Measurements from ENCODE around the gene DYNC1LI2.

Gene DYNC1LI2

GRCh38 chr16:66735891-66736290, 15.5 kb downstream of the DYNC1LI2 start:
- DNase-seq, result no peak

GRCh38 chr16:66731101-66731500, 20.3 kb downstream of the DYNC1LI2 start:
- DNase-seq, result no peak

- no peak for DNase-seq
These were observed 22.6 kb downstream of the DYNC1LI2 start for GRCh38 chr16:66728804-66729203.

GRCh38 chr16:66728117-66728787, 23.2 kb downstream of the DYNC1LI2 start:
- DNase-seq, result no peak

GRCh38 chr16:66720766-66721165, 30.6 kb downstream of the DYNC1LI2 start:
- no peak for DNase-seq

- no peak for DNase-seq
These were observed 32.2 kb downstream of the DYNC1LI2 start for GRCh38 chr16:66719246-66719645.

- no peak for DNase-seq
These were observed 33.6 kb downstream of the DYNC1LI2 start for GRCh38 chr16:66717776-66718175.

GRCh38 chr16:66717112-66717675, 34.2 kb downstream of the DYNC1LI2 start:
- no peak for DNase-seq

- DNase-seq, result no peak
These were observed 36.6 kb downstream of the DYNC1LI2 start for GRCh38 chr16:66714654-66715307.

- no peak for DNase-seq
These were observed 37.3 kb downstream of the DYNC1LI2 start for GRCh38 chr16:66714062-66714461.

- no peak for DNase-seq
These were observed 38.3 kb downstream of the DYNC1LI2 start for GRCh38 chr16:66713076-66713475.

- no peak for DNase-seq
These were observed 38.9 kb downstream of the DYNC1LI2 start for GRCh38 chr16:66712512-66712911.

- no peak for DNase-seq
These were observed 39.8 kb downstream of the DYNC1LI2 start for GRCh38 chr16:66711581-66711980.

- DNase-seq, result no peak
These were observed 44.9 kb downstream of the DYNC1LI2 start for GRCh38 chr16:66706506-66706880.

GRCh38 chr16:66705790-66706505, 45.5 kb downstream of the DYNC1LI2 start:
- no peak for DNase-seq

GRCh38 chr16:66703406-66704215, 47.8 kb downstream of the DYNC1LI2 start:
- no peak for DNase-seq

GRCh38 chr16:66701516-66701915, 49.9 kb downstream of the DYNC1LI2 start:
- DNase-seq, result no peak

- no peak for DNase-seq
These were observed 50.4 kb downstream of the DYNC1LI2 start for GRCh38 chr16:66701026-66701425.

GRCh38 chr16:66699898-66700297, 51.5 kb downstream of the DYNC1LI2 start:
- no peak for DNase-seq

- no peak for DNase-seq
These were observed 53.4 kb downstream of the DYNC1LI2 start for GRCh38 chr16:66698046-66698445.

- peak; percentile 58 to 74 for DNase-seq
These were observed 54.5 kb downstream of the DYNC1LI2 start, which contains the start of gene CMTM4 for GRCh38 chr16:66696669-66697630. CMTM4 (minus strand) TSS chr16:66696743; CDS start chr16:66696525, 218 bp downstream.

All from stimulated activated CD4-positive, alpha-beta T cell treated with anti-CD3 and anti-CD28 coated beads, Interleukin-2, amount 100 ng/mL, for 48 hours (primary cell).